Esophagus (tissue), 2 donors: ENCODE results near the gene FUT9. TPM values are rescaled to one million over a fixed set of nuclear protein-coding genes. Genes with fewer than 3 reads are reported as not detected.

ENCODE experiments used
- H3K27ac ChIP-seq, 2 donors: one replicate each; pipeline ENCODE4 v1.5.1; 2013; ENCODE audit warnings: low read depth in 2 of 2, mild to moderate bottlenecking in 2 of 2, inconsistent platforms in 1 of 2, low read length in 1 of 2, moderate library complexity in 1 of 2
- H3K27me3 ChIP-seq, 2 donors: one replicate each; pipeline ENCODE4 v1.6.1; 2013; ENCODE audit warnings: low read length in 2 of 2, control low read depth in 1 of 2, mild to moderate bottlenecking in 1 of 2; ENCODE audit not compliant: insufficient read depth in 2 of 2, control insufficient read depth in 1 of 2
- H3K36me3 ChIP-seq, 2 donors: one replicate each; pipeline ENCODE4 v1.6.1; 2013; ENCODE audit warnings: low read length in 1 of 2; ENCODE audit not compliant: control insufficient read depth in 2 of 2, insufficient read depth in 2 of 2
- H3K4me1 ChIP-seq, 2 donors: one replicate each; pipeline ENCODE4 v1.6.1; 2013; ENCODE audit warnings: low read length in 1 of 2; ENCODE audit not compliant: control insufficient read depth in 2 of 2, insufficient read depth in 2 of 2
- H3K4me3 ChIP-seq, 2 donors: one replicate each; pipeline ENCODE4 v1.5.1; 2013; ENCODE audit warnings: low read length in 2 of 2, mild to moderate bottlenecking in 2 of 2, low read depth in 1 of 2, moderate library complexity in 1 of 2
- H3K9me3 ChIP-seq, 2 donors: one replicate each; pipeline ENCODE4 v1.6.1; 2013; ENCODE audit warnings: mild to moderate bottlenecking in 2 of 2, low read depth in 1 of 2, low read length in 1 of 2, moderate library complexity in 1 of 2; ENCODE audit not compliant: control insufficient read depth in 2 of 2, insufficient read depth in 1 of 2
- WGBS, 2 donors: extraction: QIAGEN DNeasy Blood & Tissue Kit; methylation state at CpG; one replicate each; pipeline ENCODE4 v1.1.7; 2013; 5-methylcytosine and 5-hydroxymethylcytosine counted together
- polyA plus RNA-seq, 2 donors: library from polyadenylated mRNA; stranded (reverse); fragments of 200-250 nt; gene quantifications; one replicate each; pipeline ENCODE4 v1.2.3, GENCODE V29; 2013
- donor health status: healthy with polysubstance abuse.
- donor health status: Bipolar disorder and iron deficiency.

The FUT9 gene
- polyA plus RNA-seq, 2 donors = under 0.01 TPM; not detected in 1

GRCh38 chr6:96101564-96101963 lies 85.8 kb downstream of the FUT9 start:
- Histone ChIP-seq H3K36me3 (no peaks in the 10 kb centered on the region), H3K4me3 (no peak overlapping the region), H3K27ac (no peak overlapping the region), H3K4me1 (no peaks in the 10 kb centered on the region), H3K9me3 (no peaks in the 10 kb centered on the region), H3K27me3 (no peaks in the 10 kb centered on the region)
- 85 to 87% methylated on average over 2 of the region's 2 CpGs for WGBS, 2 donors

- H3K36me3 ChIP-seq = no peaks in the 10 kb centered on the region
- H3K9me3 ChIP-seq = no peaks in the 10 kb centered on the region
- no peaks in the 10 kb centered on the region for H3K27me3 ChIP-seq
- no peak overlapping the region for H3K27ac ChIP-seq
- H3K4me3 ChIP-seq = no peak overlapping the region
- H3K4me1 ChIP-seq = no peaks in the 10 kb centered on the region
- WGBS, 2 donors = 68 to 79% methylated on average over 4 of the region's 4 CpGs
Measured at GRCh38 chr6:96104910-96105309, 89.1 kb downstream of the FUT9 start.

- Histone ChIP-seq H3K27ac (no peak overlapping the region), H3K4me3 (no peak overlapping the region), H3K36me3 (no peaks in the 10 kb centered on the region), H3K9me3 (no peaks in the 10 kb centered on the region), H3K27me3 (no peaks in the 10 kb centered on the region), H3K4me1 (no peaks in the 10 kb centered on the region)
- WGBS, 2 donors = 66 to 70% methylated on average over 2 of the region's 2 CpGs
Measured at GRCh38 chr6:96110878-96111277, 95.1 kb downstream of the FUT9 start.

GRCh38 chr6:96116674-96117073 lies 100.9 kb downstream of the FUT9 start:
- H3K4me1 ChIP-seq = no peaks in the 10 kb centered on the region
- H3K4me3 ChIP-seq = no peak overlapping the region
- no peaks in the 10 kb centered on the region for H3K27me3 ChIP-seq
- H3K27ac ChIP-seq = no peak overlapping the region
- 26 to 31% methylated on average over 1 of the region's 1 CpG for WGBS, 2 donors
- H3K36me3 ChIP-seq = no peaks in the 10 kb centered on the region
- H3K9me3 ChIP-seq = no peaks in the 10 kb centered on the region

GRCh38 chr6:96124778-96125177 lies 109.0 kb downstream of the FUT9 start:
- Histone ChIP-seq H3K9me3 (no peaks in the 10 kb centered on the region), H3K27ac (no peak overlapping the region), H3K27me3 (no peaks in the 10 kb centered on the region), H3K36me3 (no peaks in the 10 kb centered on the region), H3K4me1 (no peaks in the 10 kb centered on the region), H3K4me3 (no peak overlapping the region)
- WGBS, 2 donors = 38 to 55% methylated on average over 1 of the region's 1 CpG

- 82 to 87% methylated on average over 2 of the region's 2 CpGs for WGBS, 2 donors
- Histone ChIP-seq H3K9me3 (no peaks in the 10 kb centered on the region), H3K27ac (no peak overlapping the region), H3K36me3 (no peaks in the 10 kb centered on the region), H3K4me1 (no peaks in the 10 kb centered on the region), H3K27me3 (no peaks in the 10 kb centered on the region), H3K4me3 (no peak overlapping the region)
Measured at GRCh38 chr6:96138406-96138805, 122.6 kb downstream of the FUT9 start.

- H3K4me1 ChIP-seq = no peaks in the 10 kb centered on the region
- H3K9me3 ChIP-seq = peaks cover 0 to 2% of the 10 kb centered on the region in 2 donors
- no peak overlapping the region for H3K4me3 ChIP-seq
- H3K27ac ChIP-seq = no peak overlapping the region
- H3K36me3 ChIP-seq = no peaks in the 10 kb centered on the region
- H3K27me3 ChIP-seq = no peaks in the 10 kb centered on the region
- WGBS, 2 donors = 79% methylated on average over 2 of the region's 2 CpGs
Measured at GRCh38 chr6:96142142-96142541, 126.4 kb downstream of the FUT9 start.

GRCh38 chr6:96150431-96150830 lies 134.7 kb downstream of the FUT9 start:
- H3K36me3 ChIP-seq = no peaks in the 10 kb centered on the region
- WGBS, 2 donors = 60 to 83% methylated on average over 2 of the region's 2 CpGs
- H3K27me3 ChIP-seq = no peaks in the 10 kb centered on the region
- H3K4me3 ChIP-seq = no peak overlapping the region
- H3K4me1 ChIP-seq = no peaks in the 10 kb centered on the region
- no peak overlapping the region for H3K27ac ChIP-seq
- peaks cover 0 to 4% of the 10 kb centered on the region in 2 donors for H3K9me3 ChIP-seq

- no peak overlapping the region for H3K27ac ChIP-seq
- WGBS, 2 donors = 56 to 60% methylated on average over 3 of the region's 3 CpGs
Measured at GRCh38 chr6:96151707-96152106, 135.9 kb downstream of the FUT9 start.

GRCh38 chr6:96152114-96152708 lies 136.4 kb downstream of the FUT9 start:
- Histone ChIP-seq H3K9me3 (peaks cover 0 to 2% of the 10 kb centered on the region in 2 donors), H3K27me3 (no peaks in the 10 kb centered on the region), H3K4me1 (no peaks in the 10 kb centered on the region), H3K4me3 (no peak overlapping the region), H3K36me3 (no peaks in the 10 kb centered on the region), H3K27ac (no peak overlapping the region)
- WGBS, 2 donors = 78 to 88% methylated on average over 3 of the region's 3 CpGs

More at GRCh38 chr6:96151707-96152106, 135.9 kb downstream of the FUT9 start:
- Histone ChIP-seq H3K4me3 (no peak overlapping the region), H3K27me3 (no peaks in the 10 kb centered on the region), H3K4me1 (no peaks in the 10 kb centered on the region), H3K36me3 (no peaks in the 10 kb centered on the region), H3K9me3 (peaks cover 0 to 2% of the 10 kb centered on the region in 2 donors)
